LNCaP clone FGC (cell line): ENCODE measurements around the gene TPSD1.
"Not testable (repeated sequence)": the region's sequence is repeated elsewhere in the genome, so short reads cannot be mapped to it uniquely, and the experiment has no call there.

Experiments used
- DNase-seq: peaks from one replicate; pipeline ENCODE4 v3.0.0-alpha.2; 2011; ENCODE audit warnings: low read depth
- H3K4me3 ChIP-seq: 2 replicates; pipeline ENCODE4 v1.5.1; 2011; ENCODE audit warnings: mild to moderate bottlenecking, low read depth, low read length, control low read depth
- CTCF ChIP-seq: IDR thresholded peaks from 2 replicates; pipeline ENCODE4 v1.5.1; 2012; ENCODE audit warnings: mild to moderate bottlenecking; ENCODE audit not compliant: control insufficient read depth, insufficient read depth; ENCODE audit errors: extremely low read depth

Gene TPSD1

GRCh38 chr16:1230471-1231212 is 25.2 kb upstream of the TPSD1 start:
- not testable (repeated sequence) for DNase-seq

GRCh38 chr16:1231301-1231700 is 24.6 kb upstream of the TPSD1 start:
- not testable (repeated sequence) for H3K4me3 ChIP-seq, DNase-seq

More at GRCh38 chr16:1230471-1231212, 25.2 kb upstream of the TPSD1 start:
- H3K4me3 ChIP-seq: not testable (repeated sequence)

GRCh38 chr16:1232049-1232748 is 23.7 kb upstream of the TPSD1 start:
- H3K4me3 ChIP-seq, DNase-seq: not testable (repeated sequence)

GRCh38 chr16:1236659-1237058 is 19.2 kb upstream of the TPSD1 start:
- DNase-seq, H3K4me3 ChIP-seq: not testable (repeated sequence)

GRCh38 chr16:1237990-1238389 is 17.9 kb upstream of the TPSD1 start:
- TF ChIP-seq CTCF: no peak
- no peak overlapping the region for H3K4me3 ChIP-seq
- no peak for DNase-seq

GRCh38 chr16:1238909-1239308 is 17.0 kb upstream of the TPSD1 start:
- H3K4me3 ChIP-seq: peak overlapping the region; percentile 43
- not testable (repeated sequence) for DNase-seq

- not testable (repeated sequence) for DNase-seq, H3K4me3 ChIP-seq
Measured at GRCh38 chr16:1239575-1239974, 16.3 kb upstream of the TPSD1 start.

- not testable (repeated sequence) for DNase-seq, H3K4me3 ChIP-seq
Measured at GRCh38 chr16:1240436-1240835, 15.4 kb upstream of the TPSD1 start, which contains the start of gene TPSAB1. Gene TPSAB1 (plus strand): TSS chr16:1240705. CDS start chr16:1240939, 234 bp downstream.

- not testable (repeated sequence) for DNase-seq, H3K4me3 ChIP-seq
Measured at GRCh38 chr16:1241081-1241480, 14.8 kb upstream of the TPSD1 start.

GRCh38 chr16:1243363-1243762 is 12.5 kb upstream of the TPSD1 start:
- H3K4me3 ChIP-seq, DNase-seq: not testable (repeated sequence)

- not testable (repeated sequence) for H3K4me3 ChIP-seq, DNase-seq
Measured at GRCh38 chr16:1243907-1244850, 11.7 kb upstream of the TPSD1 start.

- no peak for DNase-seq
- TF ChIP-seq CTCF: no peak
- H3K4me3 ChIP-seq: no peak overlapping the region
Measured at GRCh38 chr16:1244881-1245280, 11.0 kb upstream of the TPSD1 start.
